GM12872 (cell line): ENCODE measurements around the gene CLIC4.

Experiments
- TF ChIP-seq, protein P1 (sequence below): IDR thresholded peaks from 3 replicates; pipeline ENCODE4 v1.5.1; 2011; ENCODE audit warnings: low read depth, mild to moderate bottlenecking, low read length, moderate library complexity; ENCODE audit not compliant: insufficient read depth

The CLIC4 gene

DNA sequence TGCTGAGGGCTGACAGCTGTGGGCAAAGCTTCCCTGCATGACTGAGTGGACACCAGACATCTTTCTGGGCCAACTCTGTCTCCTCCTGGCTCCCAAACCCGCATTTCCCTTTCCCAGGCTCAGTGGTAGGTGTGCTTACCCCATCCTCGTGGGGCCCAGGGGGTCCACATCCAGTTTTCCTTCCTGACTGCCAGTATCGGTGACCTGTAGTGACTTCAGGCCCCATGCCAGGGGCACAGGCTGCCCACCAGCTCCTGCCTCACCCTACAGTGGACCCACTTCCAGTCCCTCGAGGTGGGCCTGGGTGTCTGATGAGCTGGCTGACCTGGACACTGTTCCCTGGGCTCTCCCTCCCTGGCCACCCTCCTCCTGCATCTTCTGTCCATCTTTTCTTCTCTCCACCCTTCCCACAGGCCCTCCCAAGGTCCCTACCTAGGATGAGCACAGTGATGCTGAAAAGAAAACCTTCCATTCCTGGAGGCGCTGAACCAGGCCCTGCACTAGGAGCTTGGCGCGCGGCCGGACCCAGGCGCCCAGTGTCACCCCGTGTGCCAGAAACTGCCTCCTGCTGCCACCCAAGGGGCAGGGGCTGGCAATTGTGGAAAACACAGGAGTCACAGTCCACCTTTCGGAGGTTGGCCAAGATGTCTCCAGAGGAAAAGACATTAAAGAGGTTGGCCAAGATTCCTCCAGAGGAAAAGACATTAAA lies 117.7 kb downstream of the CLIC4 start:
- TF ChIP-seq, protein P1, sequence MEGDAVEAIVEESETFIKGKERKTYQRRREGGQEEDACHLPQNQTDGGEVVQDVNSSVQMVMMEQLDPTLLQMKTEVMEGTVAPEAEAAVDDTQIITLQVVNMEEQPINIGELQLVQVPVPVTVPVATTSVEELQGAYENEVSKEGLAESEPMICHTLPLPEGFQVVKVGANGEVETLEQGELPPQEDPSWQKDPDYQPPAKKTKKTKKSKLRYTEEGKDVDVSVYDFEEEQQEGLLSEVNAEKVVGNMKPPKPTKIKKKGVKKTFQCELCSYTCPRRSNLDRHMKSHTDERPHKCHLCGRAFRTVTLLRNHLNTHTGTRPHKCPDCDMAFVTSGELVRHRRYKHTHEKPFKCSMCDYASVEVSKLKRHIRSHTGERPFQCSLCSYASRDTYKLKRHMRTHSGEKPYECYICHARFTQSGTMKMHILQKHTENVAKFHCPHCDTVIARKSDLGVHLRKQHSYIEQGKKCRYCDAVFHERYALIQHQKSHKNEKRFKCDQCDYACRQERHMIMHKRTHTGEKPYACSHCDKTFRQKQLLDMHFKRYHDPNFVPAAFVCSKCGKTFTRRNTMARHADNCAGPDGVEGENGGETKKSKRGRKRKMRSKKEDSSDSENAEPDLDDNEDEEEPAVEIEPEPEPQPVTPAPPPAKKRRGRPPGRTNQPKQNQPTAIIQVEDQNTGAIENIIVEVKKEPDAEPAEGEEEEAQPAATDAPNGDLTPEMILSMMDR: no peak

DNA sequence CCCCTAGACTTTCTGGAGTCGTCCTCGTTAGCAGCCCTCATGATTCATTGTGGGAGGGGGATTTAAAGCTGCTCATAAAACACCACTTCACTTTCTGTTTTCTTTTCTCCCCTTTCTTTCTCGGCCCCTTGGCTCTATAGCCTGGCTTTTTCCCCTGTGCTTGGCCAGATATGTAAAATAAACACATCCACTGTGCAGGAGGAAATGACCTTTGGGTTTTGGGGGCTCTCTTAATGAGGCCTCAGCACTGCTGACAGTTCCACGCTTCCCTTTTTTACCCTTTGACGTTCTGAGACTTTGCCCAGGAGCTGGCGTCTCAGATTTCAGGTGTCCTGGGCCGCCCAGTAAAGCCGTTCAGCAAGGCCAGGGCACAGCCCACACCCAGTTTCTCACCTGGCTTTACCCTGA lies 119.1 kb downstream of the CLIC4 start:
- TF ChIP-seq, protein P1: no peak

DNA sequence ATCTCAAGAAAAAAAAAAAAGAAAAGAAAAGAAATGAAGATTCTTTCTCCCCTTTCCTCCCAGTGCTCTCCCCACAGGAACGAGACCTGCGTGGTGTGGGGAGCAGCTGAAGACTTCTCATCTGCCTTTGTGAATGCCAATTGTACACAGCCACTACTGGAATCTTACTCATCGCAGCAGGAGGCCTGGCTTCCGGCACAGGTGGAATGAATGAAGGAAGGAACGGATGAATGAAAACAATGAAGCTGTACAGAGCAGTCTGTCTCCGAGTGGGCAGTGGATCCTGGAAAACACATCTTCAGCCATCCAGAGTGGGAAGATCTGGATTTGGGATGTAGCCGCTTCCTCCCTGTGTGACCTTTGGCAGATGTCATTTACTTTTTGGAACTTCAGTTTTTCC lies 119.9 kb downstream of the CLIC4 start:
- TF ChIP-seq, protein P1: no peak

DNA sequence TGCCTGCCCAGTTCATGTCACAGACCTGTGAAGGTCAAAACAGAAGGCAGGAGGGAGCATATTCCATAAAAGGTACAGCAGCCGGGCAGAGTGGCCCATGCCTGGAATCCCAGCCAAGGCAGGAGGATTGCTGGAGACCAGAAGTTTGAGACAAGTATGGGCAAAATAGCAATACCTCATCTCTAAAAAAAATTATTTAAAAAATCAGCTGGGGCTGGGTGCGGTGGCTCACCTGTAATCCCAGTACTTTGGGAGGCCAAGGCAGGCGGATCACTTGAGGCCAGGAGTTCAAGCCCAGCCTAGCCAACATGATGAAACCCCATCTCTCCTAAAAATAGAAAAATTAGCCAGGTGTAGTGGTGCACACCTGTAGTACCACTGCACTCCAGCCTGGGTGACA lies 120.3 kb downstream of the CLIC4 start:
- TF ChIP-seq, protein P1: no peak

DNA sequence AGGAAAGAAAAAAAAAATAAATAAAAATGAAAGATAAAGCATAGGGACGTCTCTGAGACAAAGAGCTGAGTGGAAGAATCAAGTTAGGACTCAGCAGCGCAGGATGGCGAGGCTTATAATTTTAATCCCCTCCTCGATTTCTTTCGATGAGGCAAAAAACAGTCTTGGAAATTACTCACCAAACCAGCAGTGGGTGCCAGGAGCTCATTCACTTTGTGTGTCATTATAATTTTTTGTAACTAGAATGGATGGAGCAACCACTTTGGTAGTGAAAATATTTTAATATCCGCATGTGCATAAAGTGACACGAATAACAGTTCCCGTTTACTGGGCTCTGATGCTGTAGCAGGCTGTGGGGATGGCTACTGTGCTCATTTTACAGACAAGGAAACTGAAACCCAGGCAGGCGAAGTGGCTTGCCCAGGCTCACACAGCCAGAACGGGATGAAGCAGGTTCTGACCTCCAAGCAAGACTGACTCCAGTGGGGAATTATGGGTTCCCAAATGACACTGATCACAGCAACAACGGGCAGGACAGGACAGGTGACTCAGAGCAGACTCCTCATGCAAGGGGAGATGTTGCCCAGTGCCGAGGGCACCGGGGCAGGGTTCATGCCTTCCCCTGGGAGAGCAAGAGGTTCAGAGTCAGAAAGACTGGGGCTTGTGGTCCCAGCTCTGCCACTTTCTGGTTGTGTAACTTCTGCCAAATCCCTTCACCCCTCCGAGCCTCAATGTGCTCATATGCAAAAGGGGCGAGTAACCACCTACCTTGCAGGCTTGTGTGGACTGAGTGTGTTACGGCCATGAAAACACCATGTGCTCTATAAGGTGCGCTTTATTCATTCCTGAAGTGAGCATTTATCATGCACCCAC lies 121.2 kb downstream of the CLIC4 start:
- TF ChIP-seq, protein P1: no peak

DNA sequence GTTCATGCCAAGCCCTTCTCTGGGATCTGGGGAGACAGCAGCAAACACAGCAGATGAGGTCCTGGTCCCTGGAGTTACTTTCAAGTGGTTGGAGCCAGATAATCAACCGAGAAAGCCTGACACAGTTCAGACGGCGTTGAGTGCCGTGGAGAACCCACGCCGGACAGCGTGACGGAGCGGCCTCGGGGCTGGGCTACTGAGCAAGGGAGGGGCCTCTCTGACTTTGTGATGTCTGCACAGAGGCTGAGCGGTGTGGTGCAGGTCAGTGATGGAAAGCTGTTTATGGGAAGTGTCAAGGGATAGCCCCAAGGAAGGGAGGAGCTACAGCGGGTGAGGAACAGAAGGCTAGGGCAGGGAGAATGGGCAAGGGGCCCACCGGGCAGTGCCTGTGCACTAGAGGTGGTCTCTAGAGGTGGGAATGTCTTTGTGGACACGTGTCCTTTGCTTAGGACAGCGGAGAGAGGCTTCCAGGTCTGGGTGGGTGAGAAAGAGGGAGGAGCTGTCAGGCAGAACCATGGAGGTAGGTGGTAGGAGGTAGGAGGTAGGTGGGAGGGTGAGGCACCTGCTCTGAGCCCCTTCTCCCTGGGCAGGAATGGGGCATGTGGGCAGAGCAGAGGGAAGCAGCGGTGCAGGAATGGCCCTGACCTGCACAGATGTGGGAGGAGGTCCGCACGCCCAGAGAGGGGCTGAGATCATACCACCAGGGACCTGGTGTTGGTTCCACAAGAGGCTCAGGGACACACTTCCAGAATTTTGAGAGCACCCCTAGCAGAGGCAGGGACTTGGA lies 122.0 kb downstream of the CLIC4 start:
- TF ChIP-seq, protein P1: no peak

DNA sequence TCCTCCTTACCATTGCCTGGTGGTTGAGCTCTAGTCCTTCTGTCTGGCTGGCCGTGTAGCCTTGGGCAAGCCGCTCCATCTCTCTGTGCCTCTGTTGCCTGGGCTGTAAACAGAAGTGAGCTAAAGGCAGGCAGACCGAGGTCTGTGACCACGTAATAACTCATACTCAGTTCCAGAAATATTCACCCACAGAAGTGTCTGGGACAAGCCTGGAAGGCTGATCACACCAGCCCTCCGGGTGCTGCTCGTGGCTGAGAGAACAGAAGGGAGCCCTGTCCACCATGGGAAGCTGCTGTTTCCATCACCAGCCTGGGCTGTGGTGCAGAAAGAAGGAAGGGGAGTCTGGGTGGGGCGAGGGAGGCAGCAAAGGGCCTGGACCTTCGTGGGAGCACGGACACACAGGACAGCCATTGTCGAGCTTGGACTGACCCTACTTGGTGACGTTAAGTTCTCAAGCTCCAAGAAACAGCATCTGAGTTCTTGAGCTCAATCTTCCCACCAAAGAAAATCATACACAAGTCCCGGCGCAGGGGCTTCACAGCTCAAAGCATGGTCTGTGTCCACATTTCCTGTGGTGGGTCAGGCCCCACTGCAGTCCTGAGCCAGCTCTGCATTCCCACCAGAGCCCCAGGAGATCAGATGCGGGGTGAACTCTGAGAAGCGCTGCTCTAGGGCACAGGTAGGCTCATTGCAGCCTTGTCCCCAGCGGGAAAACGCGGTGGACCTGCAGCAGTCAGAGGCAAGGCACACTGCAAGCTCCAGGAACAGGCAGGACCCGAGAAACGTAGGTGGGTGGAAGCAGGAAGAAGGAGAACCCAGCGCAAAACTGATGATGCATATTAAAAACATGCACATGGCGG lies 123.0 kb downstream of the CLIC4 start:
- TF ChIP-seq, protein P1: no peak
